Skeletal muscle tissue (tissue), 4 donors: Measurements from ENCODE around the gene C1QL2. TPM values are rescaled to one million over a fixed set of nuclear protein-coding genes. Genes with fewer than 3 reads are reported as not detected.

Source experiments
- H3K27ac ChIP-seq: one replicate; pipeline ENCODE4 v1.7.0; 2013; ENCODE audit warnings: mild to moderate bottlenecking, low read depth, low read length, inconsistent platforms
- H3K27me3 ChIP-seq, 3 donors: one replicate each; pipeline ENCODE4 v1.7.0; 2013; ENCODE audit warnings: low read length in 3 of 3; ENCODE audit not compliant: control insufficient read depth in 3 of 3, insufficient read depth in 3 of 3
- H3K36me3 ChIP-seq, 3 donors: one replicate each; pipeline ENCODE4 v1.7.0; 2013; ENCODE audit warnings: low read length in 3 of 3; ENCODE audit not compliant: control insufficient read depth in 3 of 3, insufficient read depth in 3 of 3
- H3K4me1 ChIP-seq, 3 donors: one replicate each; pipeline ENCODE4 v1.7.0; 2013; ENCODE audit warnings: low read length in 3 of 3, mild to moderate bottlenecking in 3 of 3; ENCODE audit not compliant: control insufficient read depth in 3 of 3, insufficient read depth in 3 of 3
- H3K4me3 ChIP-seq, 3 donors: one replicate each; pipeline ENCODE4 v1.7.0; 2013; ENCODE audit warnings: low read length in 3 of 3
- H3K9ac ChIP-seq, 3 donors: one replicate each; pipeline ENCODE4 v1.7.0; 2013; ENCODE audit warnings: low read length in 3 of 3, mild to moderate bottlenecking in 3 of 3, moderate library complexity in 2 of 3, low read depth in 1 of 3
- H3K9me3 ChIP-seq, 3 donors: one replicate each; pipeline ENCODE4 v1.7.0; 2013; ENCODE audit warnings: low read length in 3 of 3; ENCODE audit not compliant: control insufficient read depth in 3 of 3
- total RNA-seq: library from RNA; depleted of rRNA; stranded (reverse); fragments of >200 nt; gene quantifications from one replicate; pipeline ENCODE4 v1.2.3, GENCODE V29; 2014
- donor health status: Osteomylitis.

C1QL2 gene
- total RNA-seq, 1 donor from 2014 or later: not detected

DNA sequence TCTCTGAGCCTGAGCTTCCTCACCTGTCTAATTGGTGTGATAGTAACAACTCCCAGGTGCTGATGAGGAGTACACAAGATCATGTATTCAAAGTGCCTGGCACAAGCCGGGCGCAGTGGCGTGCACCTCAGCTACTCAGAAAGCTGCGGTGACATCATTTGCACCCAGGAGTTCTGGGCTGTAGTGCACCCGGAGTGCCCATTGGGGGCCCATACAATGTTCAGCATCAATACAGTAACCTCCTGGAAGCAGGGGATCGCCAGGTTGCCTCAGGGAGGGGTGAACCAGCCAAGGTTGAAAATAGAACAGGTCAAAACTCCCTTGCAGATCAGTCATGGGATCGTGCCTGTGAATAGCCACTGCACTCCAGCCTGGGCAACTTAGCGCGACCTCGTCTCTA lies 11.2 kb upstream of the C1QL2 start:
- Histone ChIP-seq H3K4me3 (no peak overlapping the region), H3K9me3 (no peaks in the 10 kb centered on the region), H3K9ac (no peak overlapping the region), H3K27ac (no peak overlapping the region), H3K27me3 (peaks cover 10 to 14% (median 12%) of the 10 kb centered on the region in 3 donors), H3K36me3 (no peaks in the 10 kb centered on the region), H3K4me1 (no peaks in the 10 kb centered on the region)

DNA sequence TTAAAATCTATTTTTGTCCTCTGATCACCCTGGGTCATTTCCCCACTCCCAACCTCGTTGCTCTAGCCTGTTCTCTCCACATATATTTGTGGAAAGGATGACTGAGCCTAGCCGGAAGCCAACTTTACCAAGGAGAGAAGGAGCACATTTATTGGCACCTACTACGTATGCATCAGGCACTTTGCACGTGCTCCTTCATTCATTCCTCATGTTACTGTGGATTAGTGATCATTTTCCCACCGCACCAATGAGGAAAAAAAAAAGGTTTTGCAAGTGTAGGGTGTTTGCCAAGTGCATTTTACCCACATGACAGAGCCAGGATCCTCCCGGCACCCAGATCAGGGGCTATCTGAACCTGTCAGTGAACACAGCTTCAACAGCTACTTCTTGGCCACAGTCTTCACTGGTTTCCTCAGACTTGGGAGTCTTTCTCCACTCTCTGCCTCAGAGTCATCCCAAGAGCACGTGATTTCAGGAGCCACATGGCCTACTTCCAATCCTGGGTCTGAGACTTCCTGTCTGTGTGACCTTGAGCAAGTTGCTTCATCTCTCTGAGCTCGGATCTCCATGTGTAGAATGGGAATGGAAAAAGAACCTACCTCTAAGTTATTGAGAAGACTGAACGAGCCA lies 1.9 kb upstream of the C1QL2 start:
- no peak overlapping the region for H3K27ac ChIP-seq
- no peak overlapping the region for H3K9ac ChIP-seq
- H3K4me3 ChIP-seq: no peak overlapping the region
- no peaks in the 10 kb centered on the region for H3K36me3 ChIP-seq
- peaks cover 54 to 57% (median 56%) of the 10 kb centered on the region in 3 donors for H3K27me3 ChIP-seq
- peaks cover 0 to 12% (median 3%) of the 10 kb centered on the region in 3 donors for H3K4me1 ChIP-seq
- no peaks in the 10 kb centered on the region for H3K9me3 ChIP-seq

DNA sequence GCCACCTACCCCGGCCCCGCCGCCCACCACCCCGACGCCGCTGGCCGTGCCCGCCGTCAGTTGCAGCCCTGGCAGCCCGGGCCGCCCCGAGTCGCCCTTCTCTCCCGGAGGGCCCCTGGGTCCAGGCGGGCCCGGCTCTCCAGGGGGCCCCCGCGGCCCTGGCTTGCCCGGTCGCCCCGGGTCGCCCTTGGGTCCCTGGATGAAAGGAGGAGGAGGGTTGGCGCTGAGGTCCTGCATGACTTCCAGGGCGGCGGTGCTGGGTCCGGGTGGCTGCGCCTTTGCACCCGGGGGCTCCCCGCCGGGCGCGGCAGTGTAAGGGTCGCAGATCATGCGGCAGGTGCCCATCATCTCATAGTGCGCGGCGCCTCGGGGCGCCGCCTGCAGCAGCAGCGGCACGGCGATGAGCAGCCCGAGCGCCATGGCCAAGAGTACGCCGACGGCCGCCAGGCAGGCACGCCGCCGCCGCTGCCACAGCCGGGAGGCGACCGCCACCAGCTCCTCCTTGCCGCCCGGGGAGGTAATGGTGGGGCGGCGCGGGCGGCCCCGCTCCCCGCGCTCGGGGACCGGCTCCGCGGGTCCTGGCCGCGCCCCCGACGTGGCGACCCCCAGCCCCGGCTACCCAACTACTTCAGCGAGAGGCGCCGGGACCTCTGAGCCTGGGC lies 570 bp downstream of the C1QL2 start:
- no peaks in the 10 kb centered on the region for H3K9me3 ChIP-seq
- no peak overlapping the region for H3K27ac ChIP-seq
- H3K27me3 ChIP-seq: peaks cover 75 to 78% (median 76%) of the 10 kb centered on the region in 3 donors
- H3K4me3 ChIP-seq: no peak overlapping the region
- H3K36me3 ChIP-seq: no peaks in the 10 kb centered on the region
- no peak overlapping the region for H3K9ac ChIP-seq
- peaks cover 0 to 12% (median 3%) of the 10 kb centered on the region in 3 donors for H3K4me1 ChIP-seq

DNA sequence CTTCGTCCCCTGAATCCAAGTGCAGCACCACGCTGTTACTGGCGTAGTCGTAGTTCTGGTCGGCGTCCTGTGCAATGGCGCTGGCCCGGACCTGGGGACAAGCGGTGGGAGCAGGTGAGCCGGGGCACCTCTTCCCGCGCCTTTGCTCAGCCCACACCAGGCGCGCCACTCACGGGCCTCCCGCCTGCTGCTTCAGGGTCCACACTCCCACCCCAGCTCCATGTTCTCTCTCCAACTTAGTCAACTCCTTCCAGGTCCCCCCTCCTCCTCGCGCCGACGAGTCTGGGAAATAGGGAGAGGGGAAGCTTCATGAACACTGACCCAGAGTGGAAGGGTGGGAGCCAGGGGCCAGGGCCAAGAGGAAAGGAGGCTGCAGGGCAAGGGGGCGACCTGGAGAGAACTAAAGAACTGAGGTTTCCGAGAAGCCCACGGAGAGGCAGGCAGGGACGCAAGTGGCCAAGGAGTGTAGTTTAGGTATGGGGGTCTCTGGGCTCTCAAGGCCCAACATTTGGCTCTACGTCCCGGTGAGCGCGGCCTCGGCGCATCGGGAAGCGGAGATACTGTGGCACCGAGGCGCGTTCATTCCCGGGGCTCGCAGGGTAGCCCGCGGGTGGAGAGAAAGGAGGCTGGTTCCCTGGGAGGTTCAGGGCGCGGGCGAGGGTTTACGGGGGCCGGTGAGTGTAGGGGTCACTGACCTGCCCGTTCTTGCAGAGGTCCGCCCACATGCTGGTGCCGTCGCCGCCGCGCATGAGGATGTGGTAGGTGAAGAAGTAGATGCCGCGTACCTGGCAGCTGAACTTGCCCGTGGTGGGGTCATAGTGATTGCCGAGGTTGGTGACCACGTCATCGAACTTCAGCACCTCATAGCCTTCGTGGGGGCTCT lies 1.4 kb downstream of the C1QL2 start:
- no peak overlapping the region for H3K4me3 ChIP-seq
- peaks cover 68 to 75% (median 75%) of the 10 kb centered on the region in 3 donors for H3K27me3 ChIP-seq
- no peak overlapping the region for H3K9ac ChIP-seq
- peaks cover 0 to 12% (median 3%) of the 10 kb centered on the region in 3 donors for H3K4me1 ChIP-seq
- H3K27ac ChIP-seq: no peak overlapping the region
- no peaks in the 10 kb centered on the region for H3K36me3 ChIP-seq
- no peaks in the 10 kb centered on the region for H3K9me3 ChIP-seq

DNA sequence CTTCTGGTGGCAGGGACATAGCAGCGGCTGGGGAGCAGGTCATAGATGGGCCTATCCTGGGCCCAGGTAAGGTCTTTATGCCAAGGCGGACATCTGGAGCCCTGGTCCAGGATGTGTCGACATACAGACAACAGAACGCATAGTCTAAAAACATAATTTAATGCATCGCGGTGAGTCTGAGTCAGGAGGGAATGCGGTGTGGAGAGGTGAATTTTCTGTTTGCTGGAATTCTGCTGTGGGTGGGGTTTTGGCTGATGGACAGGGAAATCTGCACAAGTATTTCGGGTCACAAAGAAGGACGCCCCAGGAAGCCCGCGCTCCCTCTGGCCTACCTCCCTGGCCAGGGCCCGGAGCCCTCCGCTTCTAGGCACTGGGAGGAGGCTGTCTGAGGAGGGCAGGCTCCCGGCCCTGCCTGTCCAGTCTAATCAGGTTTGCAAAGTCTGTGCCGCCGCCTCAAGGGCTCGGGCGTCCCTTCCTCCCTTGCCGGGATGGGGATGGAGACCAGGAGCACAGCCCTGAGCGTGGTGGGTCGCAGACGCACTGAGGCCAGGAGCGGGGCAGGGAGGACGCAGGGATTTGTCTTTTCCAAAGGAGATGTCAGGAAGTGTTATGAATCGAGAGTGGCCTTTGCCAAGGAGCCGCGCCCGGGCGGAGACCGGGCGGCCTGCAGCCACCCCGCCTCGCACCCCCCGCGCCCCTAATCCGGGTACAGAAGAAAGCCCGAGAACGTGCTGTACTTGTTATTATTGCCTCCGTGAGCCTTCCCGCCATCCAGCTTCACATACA lies 2.3 kb downstream of the C1QL2 start:
- Histone ChIP-seq H3K27ac (no peak overlapping the region), H3K4me1 (peaks cover 0 to 12% (median 3%) of the 10 kb centered on the region in 3 donors), H3K27me3 (peaks cover 70 to 78% (median 72%) of the 10 kb centered on the region in 3 donors), H3K36me3 (no peaks in the 10 kb centered on the region), H3K4me3 (no peak overlapping the region), H3K9ac (no peak overlapping the region), H3K9me3 (no peaks in the 10 kb centered on the region)

DNA sequence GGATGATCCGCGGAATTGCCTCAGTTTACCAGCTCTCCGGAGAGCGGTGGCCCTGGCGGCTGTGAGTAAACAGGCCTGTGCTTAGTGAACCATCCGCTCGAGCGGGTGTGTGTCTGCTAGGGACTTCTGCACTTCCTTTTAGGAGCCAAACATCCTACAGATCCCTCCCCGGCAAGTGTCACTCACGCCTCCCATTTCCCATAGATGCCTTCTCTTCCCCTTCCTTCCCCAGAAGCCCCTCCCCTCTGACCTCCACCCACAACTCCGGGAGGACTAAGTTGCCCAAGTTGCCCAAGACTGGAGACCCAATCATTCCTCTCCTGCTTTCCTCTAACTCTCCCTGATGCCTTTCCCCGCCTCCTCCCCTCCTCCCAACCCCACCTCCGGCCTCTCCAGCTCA lies 2.9 kb downstream of the C1QL2 start:
- no peaks in the 10 kb centered on the region for H3K9me3 ChIP-seq
- H3K9ac ChIP-seq: no peak overlapping the region
- no peak overlapping the region for H3K27ac ChIP-seq
- H3K27me3 ChIP-seq: peaks cover 68 to 75% (median 74%) of the 10 kb centered on the region in 3 donors
- peaks cover 0 to 12% (median 3%) of the 10 kb centered on the region in 3 donors for H3K4me1 ChIP-seq
- H3K4me3 ChIP-seq: no peak overlapping the region
- no peaks in the 10 kb centered on the region for H3K36me3 ChIP-seq

DNA sequence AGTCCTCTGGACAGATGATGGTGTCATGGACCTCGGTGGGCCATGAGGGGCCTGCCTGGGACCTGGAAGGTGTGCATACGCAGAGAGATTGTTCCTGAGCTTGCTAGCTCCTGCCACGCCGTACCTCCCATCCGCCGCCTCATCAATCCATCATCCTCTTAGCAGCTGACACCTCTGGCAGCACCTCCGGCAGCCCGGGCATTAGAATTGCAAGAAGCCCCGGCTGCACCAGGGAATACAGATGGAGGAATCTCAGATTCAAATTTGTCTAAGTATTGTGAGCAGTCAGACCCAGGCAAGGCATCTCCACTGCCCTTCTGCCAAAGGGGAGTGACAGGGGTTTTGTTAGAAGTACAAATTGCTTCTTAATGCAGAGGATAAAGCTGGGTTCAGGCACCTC lies 4.5 kb downstream of the C1QL2 start:
- Histone ChIP-seq H3K27me3 (peaks cover 64 to 74% (median 71%) of the 10 kb centered on the region in 3 donors), H3K9me3 (no peaks in the 10 kb centered on the region), H3K9ac (no peak overlapping the region), H3K27ac (no peak overlapping the region), H3K4me1 (peaks cover 0 to 12% (median 3%) of the 10 kb centered on the region in 3 donors), H3K4me3 (no peak overlapping the region), H3K36me3 (no peaks in the 10 kb centered on the region)

DNA sequence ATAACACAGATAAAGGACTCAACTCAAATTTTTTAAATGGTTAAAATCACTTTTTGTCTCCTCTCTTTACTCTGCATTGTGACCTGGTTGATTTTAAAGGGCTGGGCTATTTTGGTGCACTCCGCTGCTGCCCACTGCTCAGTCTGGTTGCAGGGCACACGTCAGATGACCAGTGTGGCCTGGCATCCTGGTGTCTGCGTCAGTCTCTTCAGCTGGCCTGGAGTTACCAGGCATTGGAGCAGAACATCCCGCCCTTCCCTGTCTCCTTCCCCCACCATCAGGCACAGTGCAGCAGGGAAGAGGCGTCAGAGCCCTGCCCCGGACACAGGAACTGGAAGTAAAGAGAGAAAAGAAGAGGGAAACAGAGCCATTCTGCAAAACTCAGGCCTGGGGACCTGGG lies 8.9 kb downstream of the C1QL2 start:
- Histone ChIP-seq H3K4me3 (no peak overlapping the region), H3K9me3 (no peaks in the 10 kb centered on the region), H3K36me3 (no peaks in the 10 kb centered on the region), H3K4me1 (no peaks in the 10 kb centered on the region), H3K27ac (no peak overlapping the region), H3K9ac (no peak overlapping the region), H3K27me3 (peaks cover 38 to 44% (median 43%) of the 10 kb centered on the region in 3 donors)

DNA sequence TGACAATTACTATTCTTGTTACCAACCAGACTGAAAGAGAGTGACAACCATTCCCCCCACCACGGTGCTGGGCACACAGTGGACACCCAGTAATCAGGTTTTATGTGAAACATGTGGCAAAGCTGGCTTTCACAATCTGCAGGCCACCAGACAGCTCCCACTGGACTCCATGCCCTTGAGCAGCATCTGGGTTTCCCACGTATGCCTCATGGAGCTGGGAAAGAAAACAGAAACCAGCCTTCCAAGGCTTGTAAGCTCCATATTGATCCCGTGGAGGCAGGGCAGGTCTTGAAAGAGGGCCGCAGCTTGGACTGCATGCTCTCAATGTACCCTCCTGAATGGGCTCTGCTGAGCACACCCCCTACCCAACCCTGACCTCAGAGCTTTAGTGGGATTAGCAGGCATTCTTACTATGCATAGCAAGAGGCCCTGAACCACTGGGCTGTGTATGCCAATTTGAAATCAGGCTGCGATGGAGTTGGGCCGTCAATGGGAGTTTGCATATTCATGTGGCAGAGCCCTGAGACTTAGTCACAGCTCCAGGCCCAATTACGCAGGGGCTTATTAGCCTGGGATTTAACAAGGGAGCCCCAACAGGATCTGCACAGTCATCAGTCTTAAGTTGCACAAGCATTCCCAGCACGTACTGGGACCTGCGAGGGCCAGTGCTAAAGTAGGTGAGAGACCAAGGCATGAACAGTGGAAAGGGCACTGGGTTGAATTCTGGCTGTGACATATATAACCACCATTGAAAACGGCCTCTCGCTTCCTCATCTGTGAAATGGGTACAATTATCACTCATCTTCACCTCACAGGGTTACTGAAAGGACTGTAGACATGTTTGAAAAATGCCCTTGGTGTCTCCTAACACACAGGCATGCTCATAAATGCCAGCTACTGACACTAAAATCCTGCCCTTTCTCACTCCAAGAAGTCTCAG lies 10.5 kb downstream of the C1QL2 start:
- Histone ChIP-seq H3K36me3 (no peaks in the 10 kb centered on the region), H3K4me1 (no peaks in the 10 kb centered on the region), H3K4me3 (no peak overlapping the region), H3K27me3 (peaks cover 23 to 32% (median 29%) of the 10 kb centered on the region in 3 donors), H3K9me3 (no peaks in the 10 kb centered on the region), H3K27ac (no peak overlapping the region), H3K9ac (no peak overlapping the region)
